BLaER1 (cell line): Measurements from ENCODE around the gene FKBP5.
"Not testable (repeated sequence)": the region's sequence is repeated elsewhere in the genome, so short reads cannot be mapped to it uniquely, and the experiment has no call there.

Experiments used
- H3K27ac ChIP-seq: shearing (Covaris generic); formaldehyde crosslinking; 2 replicates; pipeline ENCODE4 v1.8.1; 2022
- H3K27me3 ChIP-seq: shearing (Covaris generic); formaldehyde crosslinking; 2 replicates; pipeline ENCODE4 v1.8.1; 2022
- H3K36me3 ChIP-seq: shearing (Covaris generic); formaldehyde crosslinking; 2 replicates; pipeline ENCODE4 v1.8.1; 2022
- H3K4me1 ChIP-seq: shearing (Covaris generic); formaldehyde crosslinking; 2 replicates; pipeline ENCODE4 v1.8.1; 2022
- H3K4me2 ChIP-seq: shearing (Covaris generic); formaldehyde crosslinking; 2 replicates; pipeline ENCODE4 v1.8.1; 2022
- H3K4me3 ChIP-seq: shearing (Covaris generic); formaldehyde crosslinking; 2 replicates; pipeline ENCODE4 v1.8.1; 2022
- H3K9ac ChIP-seq: shearing (Covaris generic); formaldehyde crosslinking; 2 replicates; pipeline ENCODE4 v1.8.1; 2022
- H3K9me3 ChIP-seq: shearing (Covaris generic); formaldehyde crosslinking; 2 replicates; pipeline ENCODE4 v1.8.1; 2022
- H4K20me1 ChIP-seq: shearing (Covaris generic); formaldehyde crosslinking; 2 replicates; pipeline ENCODE4 v1.8.1; 2022
- Cebpa-rat ChIP-seq: shearing (Covaris generic); IDR thresholded peaks from 2 replicates; pipeline ENCODE4 v1.8.1; 2022

The FKBP5 gene

DNA sequence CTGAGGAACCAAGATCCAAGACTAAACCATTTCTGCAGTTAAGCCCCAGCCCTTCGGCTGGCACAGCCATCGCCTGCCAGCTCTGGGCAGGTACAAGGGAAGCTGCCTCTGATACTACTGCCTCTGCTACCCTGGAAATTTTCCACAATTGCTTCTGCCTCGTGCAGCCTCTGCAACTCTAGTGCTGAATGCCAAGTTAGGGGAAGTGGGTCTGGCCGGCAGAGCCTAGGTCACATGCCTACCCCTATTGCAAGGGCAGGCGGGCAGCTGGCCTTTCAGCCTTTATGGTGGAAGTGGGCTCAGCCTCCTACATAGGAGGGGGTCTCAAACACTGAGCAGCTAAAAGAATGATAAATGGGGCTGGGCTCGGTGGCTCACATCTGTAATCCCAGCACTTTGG is 131.5 kb downstream of the FKBP5 start:
- no peaks in the 10 kb centered on the region for H3K9me3 ChIP-seq
- H3K4me3 ChIP-seq, result no peak overlapping the region
- no peak for TF ChIP-seq Cebpa-rat
- H3K27me3 ChIP-seq, result no peaks in the 10 kb centered on the region
- H3K4me2 ChIP-seq, result no peak overlapping the region
- H3K9ac ChIP-seq, result no peak overlapping the region
- H3K4me1 ChIP-seq, result peaks cover 45% of the 10 kb centered on the region
- H3K27ac ChIP-seq, result no peak overlapping the region
- H4K20me1 ChIP-seq, result no peaks in the 10 kb centered on the region
- no peaks in the 10 kb centered on the region for H3K36me3 ChIP-seq

DNA sequence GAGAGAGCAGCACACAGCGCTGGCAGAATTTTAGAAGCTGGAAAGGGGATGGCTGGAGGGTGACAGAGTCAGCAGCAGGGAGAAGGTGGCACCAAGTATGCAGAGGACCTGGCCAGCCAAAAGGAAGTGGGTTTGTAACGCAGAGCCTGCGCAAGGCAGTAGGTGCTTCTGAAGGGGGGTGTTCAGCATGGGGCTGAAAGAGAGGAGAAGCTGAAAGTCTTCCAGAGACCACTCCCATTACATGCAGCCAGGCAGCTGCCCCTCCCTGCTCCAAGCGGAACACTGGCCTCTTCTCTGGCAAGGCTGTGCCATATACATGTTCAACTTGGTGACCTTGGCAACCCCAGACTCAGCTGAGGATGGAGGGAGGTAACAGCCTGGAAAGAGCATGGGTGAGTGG is 133.9 kb downstream of the FKBP5 start:
- Histone ChIP-seq H3K4me1 (peaks cover 21% of the 10 kb centered on the region), H3K27me3 (no peaks in the 10 kb centered on the region), H3K36me3 (no peaks in the 10 kb centered on the region), H3K4me3 (no peak overlapping the region), H3K9me3 (peaks cover 20% of the 10 kb centered on the region), H3K4me2 (no peak overlapping the region), H4K20me1 (no peaks in the 10 kb centered on the region), H3K9ac (no peak overlapping the region), H3K27ac (no peak overlapping the region)
- TF ChIP-seq Cebpa-rat, result no peak

- Histone ChIP-seq H3K27ac (no peak overlapping the region), H3K4me2 (no peak overlapping the region)
Measured at GRCh38 chr6:35553315-35553714, 135.4 kb downstream of the FKBP5 start.

GRCh38 chr6:35552285-35552917 is 136.3 kb downstream of the FKBP5 start:
- Histone ChIP-seq H3K4me2 (no peak overlapping the region), H3K9me3 (peaks cover 24% of the 10 kb centered on the region), H3K4me1 (no peaks in the 10 kb centered on the region), H3K27ac (no peak overlapping the region), H3K9ac (no peak overlapping the region), H4K20me1 (no peaks in the 10 kb centered on the region), H3K36me3 (no peaks in the 10 kb centered on the region), H3K27me3 (no peaks in the 10 kb centered on the region), H3K4me3 (no peak overlapping the region)
- TF ChIP-seq Cebpa-rat, result no peak

More at GRCh38 chr6:35553315-35553714, 135.4 kb downstream of the FKBP5 start:
- no peak overlapping the region for H3K4me3 ChIP-seq
- no peaks in the 10 kb centered on the region for H3K36me3 ChIP-seq
- no peak for TF ChIP-seq Cebpa-rat
- no peaks in the 10 kb centered on the region for H3K27me3 ChIP-seq
- no peaks in the 10 kb centered on the region for H4K20me1 ChIP-seq
- H3K9ac ChIP-seq, result no peak overlapping the region
- peaks cover 24% of the 10 kb centered on the region for H3K9me3 ChIP-seq
- H3K4me1 ChIP-seq, result peaks cover 6% of the 10 kb centered on the region

- no peaks in the 10 kb centered on the region for H3K36me3 ChIP-seq
- no peak overlapping the region for H3K4me3 ChIP-seq
- no peak overlapping the region for H3K27ac ChIP-seq
- no peaks in the 10 kb centered on the region for H3K27me3 ChIP-seq
- no peaks in the 10 kb centered on the region for H4K20me1 ChIP-seq
- no peak overlapping the region for H3K4me2 ChIP-seq
- H3K4me1 ChIP-seq, result no peaks in the 10 kb centered on the region
- H3K9ac ChIP-seq, result no peak overlapping the region
- no peak for TF ChIP-seq Cebpa-rat
- peaks cover 24% of the 10 kb centered on the region for H3K9me3 ChIP-seq
Measured at GRCh38 chr6:35550437-35550836, 138.3 kb downstream of the FKBP5 start.

DNA sequence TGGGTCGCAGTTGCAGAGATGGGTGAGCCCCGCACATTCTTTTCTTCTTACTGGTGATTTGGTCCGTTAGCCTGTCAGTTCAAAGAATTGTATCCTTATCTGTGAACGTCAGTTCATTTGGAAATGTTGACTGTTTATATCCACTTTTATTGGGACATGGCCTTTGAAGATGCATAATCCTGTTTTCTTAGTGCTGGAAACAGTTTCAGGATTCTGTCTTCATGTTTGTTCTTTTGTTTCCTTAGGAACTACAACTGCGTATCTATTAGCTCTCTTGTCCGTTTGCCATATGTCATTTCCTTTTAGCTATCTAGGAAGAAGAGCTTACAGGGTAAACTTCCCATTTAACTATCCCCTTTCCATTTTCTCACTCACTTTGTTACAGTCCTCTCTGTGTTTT is 141.0 kb downstream of the FKBP5 start:
- Histone ChIP-seq H3K4me2 (no peak overlapping the region), H3K9ac (no peak overlapping the region), H4K20me1 (no peaks in the 10 kb centered on the region), H3K4me3 (no peak overlapping the region), H3K27ac (no peak overlapping the region), H3K27me3 (no peaks in the 10 kb centered on the region), H3K36me3 (no peaks in the 10 kb centered on the region), H3K4me1 (no peaks in the 10 kb centered on the region; the same call in 1 of the 2 replicates), H3K9me3 (peaks cover 24% of the 10 kb centered on the region)
- TF ChIP-seq Cebpa-rat, result no peak

DNA sequence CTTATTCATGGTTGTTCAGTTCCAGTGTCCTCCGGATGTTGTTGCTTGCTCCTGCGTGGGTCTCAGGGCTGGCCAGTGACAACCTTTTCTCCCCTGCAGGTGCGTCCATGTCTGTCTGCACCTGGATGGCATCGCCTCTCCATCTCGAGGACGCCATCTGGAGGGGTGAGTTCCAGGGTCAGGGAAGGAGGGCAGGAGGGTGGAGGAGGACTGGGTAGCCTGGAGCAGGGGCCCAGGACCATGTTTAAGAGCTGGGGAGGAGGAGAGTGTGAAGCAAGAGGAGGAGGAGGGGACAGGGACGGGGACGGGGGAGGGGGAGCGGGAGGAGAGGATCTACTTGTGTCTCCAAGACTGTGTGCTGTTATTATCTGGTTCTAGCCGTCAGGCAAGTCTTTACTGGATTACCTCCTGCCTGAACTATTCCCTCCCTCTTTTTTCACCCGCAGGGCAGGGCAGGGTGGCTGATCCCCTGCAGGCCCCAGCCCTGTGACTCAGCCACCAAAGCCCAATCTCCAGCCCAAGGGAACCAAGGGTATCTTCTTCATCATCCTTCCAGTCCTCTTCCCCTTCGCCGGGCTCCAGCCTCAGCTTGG is 143.8 kb downstream of the FKBP5 start:
- no peaks in the 10 kb centered on the region; the same call in 1 of the 2 replicates for H3K4me1 ChIP-seq
- no peaks in the 10 kb centered on the region for H3K36me3 ChIP-seq
- no peak overlapping the region for H3K4me2 ChIP-seq
- no peak for TF ChIP-seq Cebpa-rat
- H3K27me3 ChIP-seq, result no peaks in the 10 kb centered on the region
- H3K9me3 ChIP-seq, result peaks cover 11% of the 10 kb centered on the region
- no peaks in the 10 kb centered on the region for H4K20me1 ChIP-seq
- H3K9ac ChIP-seq, result no peak overlapping the region
- H3K4me3 ChIP-seq, result no peak overlapping the region
- no peak overlapping the region for H3K27ac ChIP-seq

- Histone ChIP-seq H3K27ac (no peak overlapping the region), H3K4me2 (no peak overlapping the region), H3K9ac (no peak overlapping the region), H3K4me3 (no peak overlapping the region), H3K9me3 (peaks cover 6% of the 10 kb centered on the region; the same call in 1 of the 2 replicates), H3K4me1 (no peaks in the 10 kb centered on the region; the same call in 1 of the 2 replicates), H3K27me3 (no peaks in the 10 kb centered on the region), H4K20me1 (no peaks in the 10 kb centered on the region), H3K36me3 (no peaks in the 10 kb centered on the region)
- no peak for TF ChIP-seq Cebpa-rat
Measured at GRCh38 chr6:35543459-35544193, 145.1 kb downstream of the FKBP5 start.

DNA sequence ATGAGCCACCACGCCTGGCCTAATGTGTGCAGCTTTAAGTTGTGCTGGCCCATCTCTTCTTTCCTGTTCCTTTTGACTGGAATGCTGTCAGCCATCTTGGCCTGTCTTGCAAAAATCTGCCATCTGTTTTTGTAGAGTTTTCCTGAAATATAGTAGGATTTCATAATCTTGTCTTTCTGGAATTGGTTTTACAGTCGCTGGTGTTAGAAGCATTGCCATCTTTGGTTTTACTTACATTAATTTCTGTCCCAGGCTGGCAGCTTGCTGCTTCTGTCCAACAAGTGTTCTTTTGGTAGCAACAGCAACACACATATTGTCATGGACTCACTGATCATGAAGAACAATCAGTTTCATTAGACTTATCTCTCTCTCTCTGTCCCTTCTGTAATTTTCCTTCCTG is 146.9 kb downstream of the FKBP5 start:
- no peak for TF ChIP-seq Cebpa-rat
- Histone ChIP-seq H3K27ac (no peak overlapping the region), H3K4me2 (no peak overlapping the region), H3K4me1 (no peaks in the 10 kb centered on the region; the same call in 1 of the 2 replicates), H3K4me3 (no peak overlapping the region), H3K9me3 (peaks cover 6% of the 10 kb centered on the region; the same call in 1 of the 2 replicates), H4K20me1 (no peaks in the 10 kb centered on the region), H3K9ac (no peak overlapping the region), H3K36me3 (no peaks in the 10 kb centered on the region), H3K27me3 (no peaks in the 10 kb centered on the region)

- no peaks in the 10 kb centered on the region for H4K20me1 ChIP-seq
- H3K36me3 ChIP-seq, result no peaks in the 10 kb centered on the region
- H3K4me2 ChIP-seq, result no peak overlapping the region
- peaks cover 9% of the 10 kb centered on the region for H3K4me1 ChIP-seq
- peaks cover 6% of the 10 kb centered on the region; the same call in 1 of the 2 replicates for H3K9me3 ChIP-seq
- H3K27me3 ChIP-seq, result no peaks in the 10 kb centered on the region
- H3K9ac ChIP-seq, result no peak overlapping the region
- no peak for TF ChIP-seq Cebpa-rat
- H3K27ac ChIP-seq, result no peak overlapping the region
- H3K4me3 ChIP-seq, result no peak overlapping the region
Measured at GRCh38 chr6:35539223-35539622, 149.5 kb downstream of the FKBP5 start.

GRCh38 chr6:35535847-35536246 is 152.9 kb downstream of the FKBP5 start:
- not testable (repeated sequence) for H3K27ac ChIP-seq, H3K9me3 ChIP-seq, H3K4me2 ChIP-seq, H3K9ac ChIP-seq, H3K36me3 ChIP-seq, H4K20me1 ChIP-seq, H3K27me3 ChIP-seq, H3K4me3 ChIP-seq
- H3K4me1 ChIP-seq, result peaks cover 13% of the 10 kb centered on the region
